ENCODE data around the gene C2orf81. TPM values are rescaled to one million over a fixed set of nuclear protein-coding genes. Genes with fewer than 3 reads are reported as not detected.

The C2orf81 gene
- total RNA-seq, 1 donor from 2014 or later = 2.1 TPM

DNA sequence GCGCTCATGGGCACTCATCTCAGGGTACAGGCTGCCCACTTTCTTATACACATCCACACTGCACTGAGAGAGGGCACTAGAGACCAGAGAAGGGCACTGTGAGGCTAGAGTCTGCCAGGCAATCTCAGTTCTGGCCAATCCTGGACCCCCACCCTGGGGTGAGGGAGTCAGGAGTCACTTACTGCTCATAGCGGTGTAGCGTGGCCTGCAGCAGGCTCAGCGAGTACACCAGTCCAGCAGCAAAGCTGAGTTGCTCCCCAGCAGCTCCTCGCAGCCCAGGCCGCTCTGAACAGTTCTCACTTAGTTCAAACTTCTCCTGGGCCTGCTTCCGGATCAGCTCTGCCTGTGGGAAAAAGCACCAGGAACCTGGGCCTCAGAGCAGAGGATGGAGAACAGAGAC is 53.6 kb downstream of the C2orf81 start:
- H3K4me3 Mint-ChIP-seq (ENCODE audit: unreplicated experiment) = no peak overlapping the region
- H3K4me1 Mint-ChIP-seq (ENCODE audit: low read depth, unreplicated experiment) = no peaks in the 10 kb centered on the region
- Histone ChIP-seq H3K4me3 (ENCODE audit: insufficient read depth, low read depth, low read length) (no peak overlapping the region), H3K4me1 (ENCODE audit: insufficient read depth, low read length) (no peaks in the 10 kb centered on the region), H3K79me2 (ENCODE audit: insufficient read depth, low read length) (peaks cover 2% of the 10 kb centered on the region), H3K9me3 (ENCODE audit: insufficient read depth, low read depth, low read length) (no peaks in the 10 kb centered on the region), H3K9ac (ENCODE audit: low read length) (no peak overlapping the region), H3K27ac (ENCODE audit: low read depth, low read length) (no peak overlapping the region), H3K27me3 (ENCODE audit: insufficient read depth, low read length) (no peaks in the 10 kb centered on the region), H4K20me1 (ENCODE audit: insufficient read depth, low read length) (peaks cover 29% of the 10 kb centered on the region), H3K4me2 (ENCODE audit: low read length) (no peak overlapping the region), H2AFZ (ENCODE audit: low read depth, low read length) (no peak overlapping the region), H3K36me3 (ENCODE audit: insufficient read depth, low read length) (peaks cover 70% of the 10 kb centered on the region)
- no peak overlapping the region for H3K27ac Mint-ChIP-seq (ENCODE audit: unreplicated experiment)
- FAIRE-seq = no peak
- no peaks in the 10 kb centered on the region for H3K9me3 Mint-ChIP-seq (ENCODE audit: unreplicated experiment)
- TF ChIP-seq, protein P1, sequence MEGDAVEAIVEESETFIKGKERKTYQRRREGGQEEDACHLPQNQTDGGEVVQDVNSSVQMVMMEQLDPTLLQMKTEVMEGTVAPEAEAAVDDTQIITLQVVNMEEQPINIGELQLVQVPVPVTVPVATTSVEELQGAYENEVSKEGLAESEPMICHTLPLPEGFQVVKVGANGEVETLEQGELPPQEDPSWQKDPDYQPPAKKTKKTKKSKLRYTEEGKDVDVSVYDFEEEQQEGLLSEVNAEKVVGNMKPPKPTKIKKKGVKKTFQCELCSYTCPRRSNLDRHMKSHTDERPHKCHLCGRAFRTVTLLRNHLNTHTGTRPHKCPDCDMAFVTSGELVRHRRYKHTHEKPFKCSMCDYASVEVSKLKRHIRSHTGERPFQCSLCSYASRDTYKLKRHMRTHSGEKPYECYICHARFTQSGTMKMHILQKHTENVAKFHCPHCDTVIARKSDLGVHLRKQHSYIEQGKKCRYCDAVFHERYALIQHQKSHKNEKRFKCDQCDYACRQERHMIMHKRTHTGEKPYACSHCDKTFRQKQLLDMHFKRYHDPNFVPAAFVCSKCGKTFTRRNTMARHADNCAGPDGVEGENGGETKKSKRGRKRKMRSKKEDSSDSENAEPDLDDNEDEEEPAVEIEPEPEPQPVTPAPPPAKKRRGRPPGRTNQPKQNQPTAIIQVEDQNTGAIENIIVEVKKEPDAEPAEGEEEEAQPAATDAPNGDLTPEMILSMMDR (IDR thresholded peaks at IDR 0.05; ENCODE audit: insufficient read depth, low read depth, low read length) = no peak
- no peak for TF ChIP-seq EZH2 (IDR thresholded peaks at IDR 0.05; ENCODE audit: insufficient read depth, low read length)
- H3K27me3 Mint-ChIP-seq (ENCODE audit: low read depth, unreplicated experiment) = no peaks in the 10 kb centered on the region
- H3K36me3 Mint-ChIP-seq (ENCODE audit: low read depth, unreplicated experiment) = peaks cover 51% of the 10 kb centered on the region
- no peak for DNase-seq (ENCODE audit: low read depth)

DNA sequence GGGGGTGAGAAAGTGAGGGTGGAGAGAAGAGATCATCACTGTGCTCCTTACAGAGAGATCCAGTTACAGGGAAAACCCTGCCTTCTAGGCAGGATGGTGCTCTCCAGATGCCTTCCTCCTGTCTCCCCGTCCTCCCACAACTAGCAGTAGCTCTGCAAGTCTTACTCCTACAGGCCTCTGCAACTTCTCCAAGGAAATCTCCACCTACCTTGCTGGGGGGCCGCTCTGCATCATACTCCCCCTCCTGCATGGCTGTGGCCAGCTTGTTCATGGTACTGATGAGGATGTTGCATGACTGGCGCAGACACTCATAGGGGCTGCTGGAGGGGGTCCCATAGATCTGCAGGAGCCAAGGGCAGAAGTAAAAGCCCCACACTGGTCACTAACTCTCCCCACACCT is 55.4 kb downstream of the C2orf81 start:
- H3K4me2 ChIP-seq (ENCODE audit: low read length) = no peak overlapping the region
- H3K9ac ChIP-seq (ENCODE audit: low read length) = no peak overlapping the region
- H3K27me3 ChIP-seq (ENCODE audit: insufficient read depth, low read length) = no peaks in the 10 kb centered on the region
- H3K79me2 ChIP-seq (ENCODE audit: insufficient read depth, low read length) = no peaks in the 10 kb centered on the region
- H3K27me3 Mint-ChIP-seq (ENCODE audit: low read depth, unreplicated experiment) = no peaks in the 10 kb centered on the region
- no peak for TF ChIP-seq EZH2 (IDR thresholded peaks at IDR 0.05; ENCODE audit: insufficient read depth, low read length)
- H3K36me3 Mint-ChIP-seq (ENCODE audit: low read depth, unreplicated experiment) = peaks cover 58% of the 10 kb centered on the region
- H3K9me3 Mint-ChIP-seq (ENCODE audit: unreplicated experiment) = no peaks in the 10 kb centered on the region
- no peak overlapping the region for H3K27ac Mint-ChIP-seq (ENCODE audit: unreplicated experiment)
- DNase-seq (ENCODE audit: low read depth) (no peak), FAIRE-seq (no peak)
- no peak overlapping the region for H2AFZ ChIP-seq (ENCODE audit: low read depth, low read length)
- H3K27ac ChIP-seq (ENCODE audit: low read depth, low read length) = no peak overlapping the region
- H3K4me3 ChIP-seq (ENCODE audit: insufficient read depth, low read depth, low read length) = no peak overlapping the region
- H3K36me3 ChIP-seq (ENCODE audit: insufficient read depth, low read length) = peaks cover 80% of the 10 kb centered on the region
- no peaks in the 10 kb centered on the region for H3K4me1 ChIP-seq (ENCODE audit: insufficient read depth, low read length)
- no peaks in the 10 kb centered on the region for H3K4me1 Mint-ChIP-seq (ENCODE audit: low read depth, unreplicated experiment)
- no peaks in the 10 kb centered on the region for H3K9me3 ChIP-seq (ENCODE audit: insufficient read depth, low read depth, low read length)
- H4K20me1 ChIP-seq (ENCODE audit: insufficient read depth, low read length) = peaks cover 14% of the 10 kb centered on the region
- no peak overlapping the region for H3K4me3 Mint-ChIP-seq (ENCODE audit: unreplicated experiment)

DNA sequence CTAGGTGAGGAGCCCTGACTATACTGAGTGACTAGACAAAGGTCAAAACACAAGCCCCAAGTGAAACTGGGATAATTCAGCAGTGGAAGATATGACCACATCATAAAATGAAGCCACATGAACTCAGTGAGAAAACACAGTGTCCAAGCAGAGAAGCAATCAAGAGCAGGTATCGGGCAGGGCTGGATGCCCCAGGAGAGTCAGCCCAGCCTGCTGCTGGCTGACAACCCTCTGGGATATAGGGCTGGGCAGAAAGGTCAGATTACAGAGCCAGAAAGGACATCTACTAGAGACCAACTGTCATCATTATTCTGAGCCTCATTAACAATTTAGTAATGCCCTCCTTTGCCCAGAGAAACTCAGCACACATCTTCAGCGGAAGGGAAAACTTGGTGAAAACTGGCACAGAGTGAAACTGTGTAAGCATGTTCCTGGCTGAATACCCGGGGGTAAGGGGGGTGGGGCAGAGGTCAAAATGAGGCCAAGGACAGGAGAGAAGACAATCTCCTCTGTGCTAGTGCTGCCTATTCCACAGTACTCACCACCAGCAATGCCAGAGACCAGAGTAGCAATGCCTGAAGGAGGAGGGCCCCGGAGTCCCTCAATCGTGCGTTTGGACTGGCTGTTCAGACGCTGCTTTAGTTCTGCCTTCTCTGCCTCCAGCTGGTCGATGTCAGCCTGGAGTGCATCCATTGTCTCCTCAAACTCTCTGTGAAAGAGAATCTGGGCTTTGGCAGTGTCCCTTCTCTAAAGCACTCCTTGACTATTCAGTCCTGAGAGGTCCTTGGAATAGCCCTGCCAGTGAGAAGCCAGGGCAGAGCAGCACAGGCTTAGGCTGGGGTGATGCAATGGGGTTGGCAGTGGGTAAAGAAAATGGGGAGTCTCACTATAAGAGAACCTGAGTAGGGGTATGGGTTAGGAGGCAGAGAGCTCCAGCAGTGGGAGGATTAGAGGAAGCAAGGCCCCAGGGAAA is 56.6 kb downstream of the C2orf81 start:
- Mint-ChIP-seq H3K4me1 (ENCODE audit: low read depth, unreplicated experiment) (no peaks in the 10 kb centered on the region), H3K4me3 (ENCODE audit: unreplicated experiment) (no peak overlapping the region), H3K27ac (ENCODE audit: unreplicated experiment) (no peak overlapping the region), H3K9me3 (ENCODE audit: unreplicated experiment) (no peaks in the 10 kb centered on the region), H3K36me3 (ENCODE audit: low read depth, unreplicated experiment) (peaks cover 55% of the 10 kb centered on the region), H3K27me3 (ENCODE audit: low read depth, unreplicated experiment) (no peaks in the 10 kb centered on the region)
- no peak overlapping the region for H3K27ac ChIP-seq (ENCODE audit: low read depth, low read length)
- DNase-seq (ENCODE audit: low read depth) = no peak
- H4K20me1 ChIP-seq (ENCODE audit: insufficient read depth, low read length) = peaks cover 13% of the 10 kb centered on the region
- no peaks in the 10 kb centered on the region for H3K79me2 ChIP-seq (ENCODE audit: insufficient read depth, low read length)
- no peak for TF ChIP-seq EZH2 (IDR thresholded peaks at IDR 0.05; ENCODE audit: insufficient read depth, low read length)
- TF ChIP-seq, protein P1 (IDR thresholded peaks at IDR 0.05; ENCODE audit: insufficient read depth, low read depth, low read length) = no peak
- peaks cover 79% of the 10 kb centered on the region for H3K36me3 ChIP-seq (ENCODE audit: insufficient read depth, low read length)
- H3K27me3 ChIP-seq (ENCODE audit: insufficient read depth, low read length) = no peaks in the 10 kb centered on the region
- no peak overlapping the region for H3K9ac ChIP-seq (ENCODE audit: low read length)
- H3K4me2 ChIP-seq (ENCODE audit: low read length) = no peak overlapping the region
- H3K4me1 ChIP-seq (ENCODE audit: insufficient read depth, low read length) = no peaks in the 10 kb centered on the region
- H3K9me3 ChIP-seq (ENCODE audit: insufficient read depth, low read depth, low read length) = no peaks in the 10 kb centered on the region
- H2AFZ ChIP-seq (ENCODE audit: low read depth, low read length) = no peak overlapping the region
- no peak overlapping the region for H3K4me3 ChIP-seq (ENCODE audit: insufficient read depth, low read depth, low read length)
- FAIRE-seq = no peak

Other genes with a start within 250 kb of the C2orf81 start
- 107 and 116 TPM in 2 replicates for gene MOB1A, start 242.7 kb downstream of the C2orf81 start, total RNA-seq
- 350 and 365 TPM in 2 replicates for gene MTHFD2, start 223.0 kb downstream of the C2orf81 start, total RNA-seq
- 0.36 and 0.41 TPM in 2 replicates for gene SLC4A5, start 78.2 kb downstream of the C2orf81 start, total RNA-seq
- gene DCTN1, start 41.3 kb downstream of the C2orf81 start, total RNA-seq = 206 and 215 TPM in 2 replicates
- gene WDR54, start 111 bp upstream of the C2orf81 start, total RNA-seq = 14.8 and 17.5 TPM in 2 replicates
- 41.6 and 44.4 TPM in 2 replicates for gene RTKN, start 20.3 kb upstream of the C2orf81 start, total RNA-seq
- 19.2 and 23.2 TPM in 2 replicates for gene INO80B, start 33.5 kb upstream of the C2orf81 start, total RNA-seq
- 56.4 and 58.3 TPM in 2 replicates for gene WBP1, start 36.8 kb upstream of the C2orf81 start, total RNA-seq
- gene MOGS, start 43.8 kb upstream of the C2orf81 start, total RNA-seq = 84.4 and 101 TPM in 2 replicates
- 48.0 and 50.6 TPM in 2 replicates for gene MRPL53, start 51.1 kb upstream of the C2orf81 start, total RNA-seq
- gene CCDC142, start 61.4 kb upstream of the C2orf81 start, total RNA-seq = 10.6 and 11.2 TPM in 2 replicates
- 12.0 and 14.1 TPM in 2 replicates for gene TTC31, start 61.5 kb upstream of the C2orf81 start, total RNA-seq
- gene LBX2, start 78.0 kb upstream of the C2orf81 start, total RNA-seq = 0.89 and 1.0 TPM in 2 replicates
- 17.8 and 17.9 TPM in 2 replicates for gene PCGF1, start 86.1 kb upstream of the C2orf81 start, total RNA-seq
- gene TLX2, start 92.8 kb upstream of the C2orf81 start, total RNA-seq = not detected in 2 replicates
- gene DQX1, start 104.6 kb upstream of the C2orf81 start, total RNA-seq = 0.73 and 0.84 TPM in 2 replicates
- 82.5 and 82.8 TPM in 2 replicates for gene AUP1, start 108.1 kb upstream of the C2orf81 start, total RNA-seq
- 24.4 and 25.3 TPM in 2 replicates for gene HTRA2, start 108.3 kb upstream of the C2orf81 start, total RNA-seq
- 17.6 and 33.8 TPM in 2 replicates for gene LOXL3, start 132.3 kb upstream of the C2orf81 start, total RNA-seq
- 19.1 and 19.3 TPM in 2 replicates for gene DOK1, start 133.1 kb upstream of the C2orf81 start, total RNA-seq
- 0.20 TPM in 1 of 2 replicates, not detected in the other for gene M1AP, start 226.7 kb upstream of the C2orf81 start, total RNA-seq
- gene SEMA4F, start 232.6 kb upstream of the C2orf81 start, total RNA-seq = 12.5 and 13.9 TPM in 2 replicates